ENCODE data around the gene SLC38A9.

DNA sequence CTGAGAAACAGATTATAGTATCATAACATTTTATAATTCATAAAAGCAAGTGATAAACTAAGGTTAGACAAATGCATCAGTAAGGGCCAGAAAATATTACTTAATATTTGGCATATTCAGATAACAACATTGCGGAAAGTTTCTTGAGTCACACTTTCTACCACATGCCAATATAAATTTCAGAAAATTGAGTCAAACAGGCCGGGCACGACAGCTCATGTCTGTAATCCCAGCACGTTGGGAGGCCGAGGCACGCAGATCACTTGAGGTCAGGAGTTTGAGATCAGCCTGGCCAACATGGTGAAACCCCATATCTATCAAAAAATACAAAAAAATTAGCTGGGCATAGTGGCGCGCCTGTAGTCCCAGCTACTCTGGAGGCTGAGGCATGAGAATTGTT lies 47.1 kb downstream of the SLC38A9 start:
- TF ChIP-seq, protein P1, sequence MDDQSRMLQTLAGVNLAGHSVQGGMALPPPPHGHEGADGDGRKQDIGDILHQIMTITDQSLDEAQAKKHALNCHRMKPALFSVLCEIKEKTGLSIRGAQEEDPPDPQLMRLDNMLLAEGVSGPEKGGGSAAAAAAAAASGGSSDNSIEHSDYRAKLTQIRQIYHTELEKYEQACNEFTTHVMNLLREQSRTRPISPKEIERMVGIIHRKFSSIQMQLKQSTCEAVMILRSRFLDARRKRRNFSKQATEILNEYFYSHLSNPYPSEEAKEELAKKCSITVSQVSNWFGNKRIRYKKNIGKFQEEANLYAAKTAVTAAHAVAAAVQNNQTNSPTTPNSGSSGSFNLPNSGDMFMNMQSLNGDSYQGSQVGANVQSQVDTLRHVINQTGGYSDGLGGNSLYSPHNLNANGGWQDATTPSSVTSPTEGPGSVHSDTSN (IDR thresholded peaks at IDR 0.05) = no peak
- TF ChIP-seq MYC (IDR thresholded peaks at IDR 0.05; ENCODE audit: borderline replicate concordance, low read length) (no peak), SMC3 (IDR thresholded peaks at IDR 0.05) (no peak), RAD21 (conservative IDR thresholded peaks at IDR 0.05 in 1 of 2, IDR thresholded peaks at IDR 0.05 in 1 of 2) (no peak), ZSCAN20 (CRISPR knock-in tag; IDR thresholded peaks at IDR 0.05) (no peak), EP300 (IDR thresholded peaks at IDR 0.05) (no peak)
- TF ChIP-seq, protein P2, sequence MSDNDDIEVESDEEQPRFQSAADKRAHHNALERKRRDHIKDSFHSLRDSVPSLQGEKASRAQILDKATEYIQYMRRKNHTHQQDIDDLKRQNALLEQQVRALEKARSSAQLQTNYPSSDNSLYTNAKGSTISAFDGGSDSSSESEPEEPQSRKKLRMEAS (IDR thresholded peaks at IDR 0.05) = no peak
- TF ChIP-seq, protein P3, sequence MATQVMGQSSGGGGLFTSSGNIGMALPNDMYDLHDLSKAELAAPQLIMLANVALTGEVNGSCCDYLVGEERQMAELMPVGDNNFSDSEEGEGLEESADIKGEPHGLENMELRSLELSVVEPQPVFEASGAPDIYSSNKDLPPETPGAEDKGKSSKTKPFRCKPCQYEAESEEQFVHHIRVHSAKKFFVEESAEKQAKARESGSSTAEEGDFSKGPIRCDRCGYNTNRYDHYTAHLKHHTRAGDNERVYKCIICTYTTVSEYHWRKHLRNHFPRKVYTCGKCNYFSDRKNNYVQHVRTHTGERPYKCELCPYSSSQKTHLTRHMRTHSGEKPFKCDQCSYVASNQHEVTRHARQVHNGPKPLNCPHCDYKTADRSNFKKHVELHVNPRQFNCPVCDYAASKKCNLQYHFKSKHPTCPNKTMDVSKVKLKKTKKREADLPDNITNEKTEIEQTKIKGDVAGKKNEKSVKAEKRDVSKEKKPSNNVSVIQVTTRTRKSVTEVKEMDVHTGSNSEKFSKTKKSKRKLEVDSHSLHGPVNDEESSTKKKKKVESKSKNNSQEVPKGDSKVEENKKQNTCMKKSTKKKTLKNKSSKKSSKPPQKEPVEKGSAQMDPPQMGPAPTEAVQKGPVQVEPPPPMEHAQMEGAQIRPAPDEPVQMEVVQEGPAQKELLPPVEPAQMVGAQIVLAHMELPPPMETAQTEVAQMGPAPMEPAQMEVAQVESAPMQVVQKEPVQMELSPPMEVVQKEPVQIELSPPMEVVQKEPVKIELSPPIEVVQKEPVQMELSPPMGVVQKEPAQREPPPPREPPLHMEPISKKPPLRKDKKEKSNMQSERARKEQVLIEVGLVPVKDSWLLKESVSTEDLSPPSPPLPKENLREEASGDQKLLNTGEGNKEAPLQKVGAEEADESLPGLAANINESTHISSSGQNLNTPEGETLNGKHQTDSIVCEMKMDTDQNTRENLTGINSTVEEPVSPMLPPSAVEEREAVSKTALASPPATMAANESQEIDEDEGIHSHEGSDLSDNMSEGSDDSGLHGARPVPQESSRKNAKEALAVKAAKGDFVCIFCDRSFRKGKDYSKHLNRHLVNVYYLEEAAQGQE (IDR thresholded peaks at IDR 0.05) = no peak
- TF ChIP-seq, protein P4, sequence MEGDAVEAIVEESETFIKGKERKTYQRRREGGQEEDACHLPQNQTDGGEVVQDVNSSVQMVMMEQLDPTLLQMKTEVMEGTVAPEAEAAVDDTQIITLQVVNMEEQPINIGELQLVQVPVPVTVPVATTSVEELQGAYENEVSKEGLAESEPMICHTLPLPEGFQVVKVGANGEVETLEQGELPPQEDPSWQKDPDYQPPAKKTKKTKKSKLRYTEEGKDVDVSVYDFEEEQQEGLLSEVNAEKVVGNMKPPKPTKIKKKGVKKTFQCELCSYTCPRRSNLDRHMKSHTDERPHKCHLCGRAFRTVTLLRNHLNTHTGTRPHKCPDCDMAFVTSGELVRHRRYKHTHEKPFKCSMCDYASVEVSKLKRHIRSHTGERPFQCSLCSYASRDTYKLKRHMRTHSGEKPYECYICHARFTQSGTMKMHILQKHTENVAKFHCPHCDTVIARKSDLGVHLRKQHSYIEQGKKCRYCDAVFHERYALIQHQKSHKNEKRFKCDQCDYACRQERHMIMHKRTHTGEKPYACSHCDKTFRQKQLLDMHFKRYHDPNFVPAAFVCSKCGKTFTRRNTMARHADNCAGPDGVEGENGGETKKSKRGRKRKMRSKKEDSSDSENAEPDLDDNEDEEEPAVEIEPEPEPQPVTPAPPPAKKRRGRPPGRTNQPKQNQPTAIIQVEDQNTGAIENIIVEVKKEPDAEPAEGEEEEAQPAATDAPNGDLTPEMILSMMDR (IDR thresholded peaks at IDR 0.05) = no peak
- TF ChIP-seq, protein P5, sequence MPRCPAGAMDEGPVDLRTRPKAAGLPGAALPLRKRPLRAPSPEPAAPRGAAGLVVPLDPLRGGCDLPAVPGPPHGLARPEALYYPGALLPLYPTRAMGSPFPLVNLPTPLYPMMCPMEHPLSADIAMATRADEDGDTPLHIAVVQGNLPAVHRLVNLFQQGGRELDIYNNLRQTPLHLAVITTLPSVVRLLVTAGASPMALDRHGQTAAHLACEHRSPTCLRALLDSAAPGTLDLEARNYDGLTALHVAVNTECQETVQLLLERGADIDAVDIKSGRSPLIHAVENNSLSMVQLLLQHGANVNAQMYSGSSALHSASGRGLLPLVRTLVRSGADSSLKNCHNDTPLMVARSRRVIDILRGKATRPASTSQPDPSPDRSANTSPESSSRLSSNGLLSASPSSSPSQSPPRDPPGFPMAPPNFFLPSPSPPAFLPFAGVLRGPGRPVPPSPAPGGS (IDR thresholded peaks at IDR 0.05) = no peak
- TF ChIP-seq, protein P6, sequence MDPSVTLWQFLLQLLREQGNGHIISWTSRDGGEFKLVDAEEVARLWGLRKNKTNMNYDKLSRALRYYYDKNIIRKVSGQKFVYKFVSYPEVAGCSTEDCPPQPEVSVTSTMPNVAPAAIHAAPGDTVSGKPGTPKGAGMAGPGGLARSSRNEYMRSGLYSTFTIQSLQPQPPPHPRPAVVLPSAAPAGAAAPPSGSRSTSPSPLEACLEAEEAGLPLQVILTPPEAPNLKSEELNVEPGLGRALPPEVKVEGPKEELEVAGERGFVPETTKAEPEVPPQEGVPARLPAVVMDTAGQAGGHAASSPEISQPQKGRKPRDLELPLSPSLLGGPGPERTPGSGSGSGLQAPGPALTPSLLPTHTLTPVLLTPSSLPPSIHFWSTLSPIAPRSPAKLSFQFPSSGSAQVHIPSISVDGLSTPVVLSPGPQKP (IDR thresholded peaks at IDR 0.05; ENCODE audit: low read depth, low read length) = no peak

Measured in A549 (cell line).